Stimulated activated CD4-positive, alpha-beta T cell treated with anti-CD3 and anti-CD28 coated beads, Interleukin-12 subunit alpha, Interleukin-12 subunit beta, amount 100 ng/mL, for 48 hours (primary cell): ENCODE results near the gene MRPS12.
"Not testable (repeated sequence)": the region's sequence is repeated elsewhere in the genome, so short reads cannot be mapped to it uniquely, and the experiment has no call there.

Experiments
- DNase-seq, 3 donors: peaks; one replicate each; pipeline ENCODE4 v3.0.0-alpha.2; 2020; ENCODE audit warnings: low read depth in 2 of 3, low spot score in 1 of 3

MRPS12 gene

GRCh38 chr19:38939957-38940356, 9.2 kb downstream of the MRPS12 start:
- DNase-seq, result no peak

DNA sequence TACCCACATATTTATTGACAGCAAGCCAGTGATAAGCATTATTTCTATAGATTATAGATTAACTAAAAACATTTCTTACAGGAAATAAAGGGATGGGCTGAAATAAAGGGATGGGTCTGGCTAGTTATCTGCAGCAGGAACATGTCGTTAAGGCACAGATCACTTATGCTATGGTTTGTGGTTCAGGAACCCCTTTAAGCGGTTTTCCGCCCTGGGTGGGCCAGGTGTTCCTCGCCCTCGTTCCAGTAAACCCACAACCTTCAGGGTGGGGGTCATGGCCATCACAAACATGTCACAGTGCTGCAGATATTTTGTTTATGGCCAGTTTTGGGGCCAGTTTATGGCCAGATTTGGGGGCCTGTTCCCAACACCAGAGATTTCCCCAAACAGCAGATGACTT, 10.7 kb downstream of the MRPS12 start:
- DNase-seq, result not testable (repeated sequence)

DNA sequence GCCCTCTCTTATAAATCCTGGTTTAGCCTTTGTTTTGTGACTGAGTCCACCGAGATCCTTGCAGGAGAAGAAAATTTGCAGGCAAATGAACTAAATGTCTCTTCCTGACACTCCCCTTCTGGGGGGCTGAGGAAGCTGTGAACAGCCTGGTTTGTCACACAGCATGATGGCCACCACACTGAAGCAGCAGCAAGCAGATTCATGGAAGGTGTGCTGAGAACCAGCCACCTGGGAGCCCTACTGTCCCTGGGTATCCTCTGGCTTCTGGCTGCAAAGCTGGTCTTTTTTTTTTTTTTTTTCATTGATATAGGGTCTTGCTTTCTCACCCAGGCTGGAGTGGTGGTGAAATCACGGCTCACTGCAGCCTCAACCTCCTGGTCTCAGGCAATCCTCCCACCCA, 11.2 kb downstream of the MRPS12 start:
- DNase-seq, result no peak

DNA sequence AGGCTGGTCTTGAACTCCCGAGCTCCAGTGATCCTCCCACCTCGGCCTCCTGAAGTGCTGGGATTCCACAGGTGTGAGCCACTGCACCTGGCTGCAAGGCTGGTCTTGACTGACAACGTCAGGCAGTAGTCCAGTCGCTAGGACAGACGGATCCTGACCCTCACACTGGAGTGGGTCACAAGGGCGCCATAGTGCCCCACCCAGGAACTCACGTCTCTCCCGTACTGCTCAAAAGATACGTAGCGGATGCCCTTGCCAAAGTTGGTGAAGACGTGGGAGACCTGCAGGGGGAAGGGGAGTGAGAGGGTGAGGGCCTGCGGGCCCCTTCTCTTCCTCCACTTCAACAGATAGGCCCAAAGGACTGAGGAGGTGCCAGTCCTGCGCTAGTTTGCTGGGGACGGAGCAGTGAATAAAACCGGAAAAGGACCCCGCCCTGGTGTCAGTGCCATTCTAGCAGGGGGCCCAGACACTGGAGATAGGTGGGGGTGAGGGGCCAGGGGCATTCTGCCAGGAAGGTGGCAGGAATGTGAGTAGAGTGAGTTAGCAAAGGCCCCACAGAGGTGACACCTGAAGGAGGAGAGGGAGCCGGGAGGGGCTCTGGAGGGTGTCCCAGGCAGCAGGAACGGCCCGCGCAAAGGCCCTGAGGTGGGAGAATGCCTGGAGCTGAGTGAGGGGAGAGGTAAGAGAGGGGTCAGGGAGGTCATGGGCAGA, 11.9 kb downstream of the MRPS12 start:
- DNase-seq, result no peak

DNA sequence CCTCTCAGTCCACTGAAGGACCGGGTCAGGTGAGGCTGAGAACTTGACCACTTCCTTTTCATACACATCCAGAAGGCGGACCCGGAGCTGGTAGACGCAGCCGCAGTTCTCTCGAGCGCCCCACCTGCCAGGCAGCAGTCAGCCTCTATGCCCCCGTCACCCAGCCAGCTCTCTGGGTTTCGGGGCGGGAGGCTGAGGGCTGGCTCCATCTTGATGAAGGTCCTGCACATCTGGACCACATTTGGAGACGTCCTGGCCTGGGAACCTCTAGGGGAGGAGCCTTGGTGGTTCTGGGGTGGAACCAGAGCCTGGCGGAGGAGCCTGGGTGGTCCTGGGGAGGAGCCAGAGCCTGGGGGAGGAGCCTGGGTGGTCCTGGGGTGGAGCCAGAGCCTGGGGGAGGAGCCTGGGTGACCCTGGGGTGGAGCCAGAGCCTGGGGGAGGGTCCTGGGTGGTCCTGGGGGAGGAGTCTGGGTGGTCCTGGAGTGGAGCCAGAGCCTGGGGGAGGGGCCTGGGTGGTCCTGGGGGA, 14.3 kb downstream of the MRPS12 start:
- no peak for DNase-seq

DNA sequence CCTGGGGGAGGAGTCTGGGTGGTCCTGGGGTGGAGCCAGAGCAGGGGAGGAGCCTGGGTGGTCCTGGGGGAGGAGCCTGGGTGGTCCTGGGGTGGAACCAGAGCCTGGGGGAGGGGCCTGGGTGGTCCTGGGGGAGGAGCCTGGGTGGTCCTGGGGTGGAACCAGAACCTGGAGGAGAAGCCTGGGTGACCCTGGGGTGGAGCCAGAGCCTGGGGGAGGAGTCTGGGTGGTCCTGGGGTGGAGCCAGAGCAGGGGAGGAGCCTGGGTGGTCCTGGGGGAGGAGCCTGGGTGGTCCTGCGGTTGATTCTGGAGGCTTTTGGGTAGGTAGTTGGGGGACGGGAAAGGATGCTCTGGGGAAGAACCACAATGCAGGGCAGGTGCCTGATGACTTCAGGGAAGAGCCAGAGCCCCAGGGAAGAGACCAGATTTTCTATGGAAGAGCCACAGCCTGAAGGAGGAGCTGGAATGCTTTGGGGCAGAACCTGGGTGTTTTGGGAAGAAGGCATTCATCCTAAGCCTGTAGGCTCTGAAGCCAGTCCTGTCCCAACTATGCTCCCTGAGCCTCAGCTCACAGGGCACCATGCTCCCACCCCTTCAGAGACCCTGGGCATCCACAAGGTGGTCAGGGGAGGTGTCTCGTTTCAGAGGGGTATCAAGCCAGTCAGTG, 15.0 kb downstream of the MRPS12 start:
- DNase-seq, result no peak

DNA sequence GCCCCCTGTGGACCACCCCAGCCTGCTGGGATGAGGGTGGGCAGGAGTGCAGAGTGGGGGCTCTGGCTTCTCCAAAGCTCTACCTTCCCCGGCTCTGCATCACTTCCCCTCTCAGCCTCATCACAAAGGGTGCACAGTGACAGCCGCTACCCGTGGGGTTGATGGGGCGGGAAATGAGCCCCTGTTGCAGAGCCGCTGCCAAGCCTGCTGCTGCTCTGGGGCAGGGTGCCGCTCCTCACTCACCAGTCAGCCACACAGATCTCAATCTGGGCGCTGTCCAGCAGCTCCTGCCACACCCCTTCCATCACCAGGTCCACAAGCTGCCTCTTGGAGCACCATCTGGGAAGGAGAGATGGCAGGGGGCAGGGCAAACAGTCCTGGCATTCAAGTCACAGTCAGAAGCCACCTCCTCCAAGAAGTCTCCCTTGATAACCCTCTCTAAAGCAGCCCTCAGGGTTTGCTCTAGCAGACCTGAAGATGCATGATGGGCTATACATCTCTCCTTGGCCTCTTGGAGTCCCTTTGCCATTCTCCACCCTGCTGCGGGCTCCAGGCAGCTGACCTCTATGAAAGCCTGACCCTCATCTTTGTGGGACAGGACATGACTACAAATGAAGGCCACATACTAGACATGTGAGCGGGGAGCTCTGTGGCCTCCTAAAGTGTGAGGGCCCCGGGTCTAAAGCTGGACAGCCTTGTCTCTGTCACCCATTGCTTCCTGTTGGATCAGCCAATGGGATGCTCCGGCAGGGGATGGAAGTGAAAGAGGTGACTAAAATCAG, 15.7 kb downstream of the MRPS12 start:
- no peak for DNase-seq

- peak; percentile 80 to 84 (median 82) for DNase-seq
These were observed 19.0 kb downstream of the MRPS12 start for GRCh38 chr19:38949580-38950367.

DNA sequence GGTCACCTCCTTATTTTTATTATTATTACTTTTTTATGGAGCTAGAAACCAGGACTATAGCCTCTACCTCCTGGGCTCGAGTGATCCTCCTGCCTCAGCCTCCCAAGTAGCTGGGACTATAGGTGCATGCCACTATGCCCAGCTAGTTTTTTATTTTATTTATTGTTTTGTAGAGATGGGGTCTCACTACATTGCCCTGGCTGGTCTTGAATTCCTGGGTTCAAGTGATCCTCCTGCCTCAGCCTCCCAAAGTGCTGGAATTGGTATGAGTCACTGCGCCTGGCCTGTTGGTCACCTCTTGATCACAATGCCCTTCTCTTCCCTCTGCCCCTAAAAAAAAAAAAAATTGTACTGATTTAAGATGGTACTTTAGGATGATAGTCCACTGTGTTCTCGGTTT, 20.4 kb downstream of the MRPS12 start:
- no peak for DNase-seq

DNA sequence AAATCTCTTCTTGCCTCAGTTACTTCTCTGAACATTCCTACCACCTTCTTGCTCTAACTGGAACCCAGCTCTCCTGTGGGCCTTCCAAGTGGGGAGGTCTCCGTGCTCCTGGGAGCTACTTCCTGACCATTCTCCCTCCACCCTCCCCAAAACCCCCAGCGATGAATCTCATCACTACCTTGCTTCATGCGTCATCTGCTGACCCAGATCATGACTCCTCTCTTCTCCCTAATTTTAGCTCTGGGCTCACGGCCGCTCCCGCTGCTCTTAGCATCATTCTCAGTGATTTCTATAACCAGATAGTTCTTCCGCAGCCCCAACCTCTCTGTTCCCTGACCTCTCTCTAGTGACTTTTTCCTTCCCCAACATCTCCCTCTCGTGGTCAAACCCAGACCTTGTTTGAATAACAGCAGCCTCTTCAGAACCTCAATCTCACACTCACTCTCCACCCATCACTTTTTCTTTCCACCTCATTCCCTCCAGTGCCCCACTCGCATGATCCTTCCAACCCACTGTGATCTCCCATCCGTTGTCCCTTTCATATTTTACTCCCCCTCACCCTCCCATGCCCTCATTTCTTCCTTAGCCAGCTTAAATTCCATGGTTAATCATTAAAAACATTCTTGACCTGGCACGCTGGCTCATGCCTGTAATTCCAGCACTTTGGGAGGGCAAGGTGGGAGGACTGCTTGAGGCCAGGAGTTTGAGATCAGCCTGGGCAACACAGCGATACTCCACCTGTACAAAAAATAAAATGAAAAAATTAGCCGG, 21.8 kb downstream of the MRPS12 start:
- DNase-seq, result peak in 1 of 3 donors; percentile 30

- DNase-seq, result no peak
These were observed 22.9 kb downstream of the MRPS12 start for GRCh38 chr19:38953677-38954076.

GRCh38 chr19:38956264-38956663, 25.5 kb downstream of the MRPS12 start:
- no peak for DNase-seq

- DNase-seq, result no peak
These were observed 27.6 kb downstream of the MRPS12 start for GRCh38 chr19:38958301-38958700.

GRCh38 chr19:38959618-38960017, 28.9 kb downstream of the MRPS12 start:
- DNase-seq, result no peak

GRCh38 chr19:38964738-38965137, 34.0 kb downstream of the MRPS12 start:
- no peak for DNase-seq

DNA sequence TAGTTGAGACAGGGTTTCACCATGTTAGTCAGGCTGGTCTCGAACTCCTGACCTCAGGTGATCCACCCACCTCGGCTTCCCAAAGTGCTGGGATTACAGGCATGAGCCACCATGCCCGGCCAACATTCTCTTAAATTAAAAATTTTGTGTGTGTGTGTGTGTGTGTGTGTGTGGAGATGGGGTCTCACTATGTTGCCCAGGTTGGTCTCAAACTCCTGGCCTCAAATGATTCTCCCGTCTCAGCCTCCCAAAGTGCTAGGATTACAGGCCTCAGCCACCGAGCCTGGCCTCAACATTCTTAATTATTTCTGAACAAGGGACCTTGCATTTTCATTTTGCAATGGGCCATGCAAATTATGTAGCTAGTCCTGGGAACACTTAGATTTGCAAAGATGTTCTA, 35.4 kb downstream of the MRPS12 start:
- DNase-seq, result not testable (repeated sequence)

GRCh38 chr19:38970664-38971532, 40.2 kb downstream of the MRPS12 start:
- no peak for DNase-seq

DNA sequence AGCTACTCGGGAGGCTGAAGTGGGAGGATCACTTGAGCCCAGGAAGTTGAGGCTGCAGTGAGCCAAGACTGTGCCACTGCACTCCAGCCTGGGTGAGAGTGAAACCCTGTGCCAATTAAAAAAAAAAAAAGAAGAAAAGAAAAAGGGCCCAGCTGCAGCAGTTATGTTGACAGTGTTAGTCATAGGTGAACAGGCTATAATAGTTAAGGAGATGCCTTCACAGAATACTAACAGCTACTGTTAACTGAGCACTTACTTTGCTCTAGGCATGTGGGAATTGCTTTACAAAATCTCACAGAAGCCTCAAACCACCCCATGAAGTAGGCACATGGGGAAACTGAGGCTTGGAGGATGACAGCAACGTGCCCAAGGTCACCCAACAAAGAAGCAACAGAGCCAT, 40.9 kb downstream of the MRPS12 start:
- no peak for DNase-seq

- no peak for DNase-seq
These were observed 44.0 kb downstream of the MRPS12 start for GRCh38 chr19:38974624-38975213.
